Suppressor macrophage treated with lipopolysaccharide for 1 hour (primary cell): Measurements from ENCODE around the gene RBM22.
"Not testable (repeated sequence)": the region's sequence is repeated elsewhere in the genome, so short reads cannot be mapped to it uniquely, and the experiment has no call there.

ENCODE experiments used
- DNase-seq, 3 donors: peaks; one replicate each; pipeline ENCODE4 v3.0.0-alpha.2; 2020 to 2022

The RBM22 gene

GRCh38 chr5:150700594-150701377 lies at the start of gene RBM22:
Gene RBM22 (minus strand): TSS chr5:150701062. CDS start chr5:150700985, 77 bp downstream.
- peak; percentile 93 to 94 (median 93) for DNase-seq

- no peak for DNase-seq
Observed at GRCh38 chr5:150750469-150750868, 49.6 kb upstream of the RBM22 start.

- not testable (repeated sequence) for DNase-seq
Observed at GRCh38 chr5:150743142-150743488, 42.3 kb upstream of the RBM22 start.

GRCh38 chr5:150742455-150743141 lies 41.7 kb upstream of the RBM22 start:
- peak in 1 of 3 donors; percentile 53 for DNase-seq

- no peak for DNase-seq
Observed at GRCh38 chr5:150740992-150741391, 40.1 kb upstream of the RBM22 start.

- no peak for DNase-seq
Observed at GRCh38 chr5:150738862-150739261, 38.0 kb upstream of the RBM22 start.

- DNase-seq = peak; percentile 87 to 92 (median 89)
Observed at GRCh38 chr5:150734579-150735384, 33.9 kb upstream of the RBM22 start.

GRCh38 chr5:150731669-150732242 lies 30.9 kb upstream of the RBM22 start:
- peak; percentile 39 to 73 (median 53) for DNase-seq

- DNase-seq = no peak
Observed at GRCh38 chr5:150729859-150730258, 29.0 kb upstream of the RBM22 start.

- DNase-seq = no peak
Observed at GRCh38 chr5:150723845-150724244, 23.0 kb upstream of the RBM22 start.

GRCh38 chr5:150710165-150710564 lies 9.3 kb upstream of the RBM22 start:
- peak in 2 of 3 donors; percentile 13 to 19 for DNase-seq

- no peak for DNase-seq
Observed at GRCh38 chr5:150706776-150707390, 6.0 kb upstream of the RBM22 start.

- peak; percentile 67 to 85 (median 83) for DNase-seq
Observed at GRCh38 chr5:150703762-150704161, 2.9 kb upstream of the RBM22 start.

- no peak for DNase-seq
Observed at GRCh38 chr5:150700246-150700593, 642 bp downstream of the RBM22 start.

GRCh38 chr5:150694612-150695011 lies 6.2 kb downstream of the RBM22 start:
- no peak for DNase-seq

GRCh38 chr5:150692276-150692675 lies 8.6 kb downstream of the RBM22 start:
- no peak for DNase-seq

- no peak for DNase-seq
Observed at GRCh38 chr5:150690760-150691159, 10.1 kb downstream of the RBM22 start.

GRCh38 chr5:150689120-150689519 lies 11.7 kb downstream of the RBM22 start:
- no peak for DNase-seq

- DNase-seq = no peak
Observed at GRCh38 chr5:150676578-150676977, 24.3 kb downstream of the RBM22 start.

GRCh38 chr5:150675069-150675468 lies 25.8 kb downstream of the RBM22 start:
- peak; percentile 24 to 42 (median 41) for DNase-seq

GRCh38 chr5:150674341-150674821 lies 26.5 kb downstream of the RBM22 start:
- DNase-seq = no peak

- DNase-seq = no peak
Observed at GRCh38 chr5:150672884-150673275, 28.0 kb downstream of the RBM22 start.
